ENCODE measurements around the gene ELK4.

GRCh38 chr1:205623646-205624045 lies 8.2 kb downstream of the ELK4 start:
- TF ChIP-seq CTCF (conservative IDR thresholded peaks at IDR 0.05; ENCODE audit: low read depth, low read length) = no peak
- no peak for TF ChIP-seq USF2 (IDR thresholded peaks at IDR 0.05; ENCODE audit: low read depth, low read length)
- no peak for TF ChIP-seq RCOR1 (IDR thresholded peaks at IDR 0.05; ENCODE audit: insufficient replicate concordance, low read length)
- no peak for TF ChIP-seq POLR2A (IDR thresholded peaks at IDR 0.05; ENCODE audit: low read depth, low read length)
- TF ChIP-seq MXI1 (IDR thresholded peaks at IDR 0.05; ENCODE audit: borderline replicate concordance, low read depth, low read length) = no peak
- no peak for TF ChIP-seq SMC3 (IDR thresholded peaks at IDR 0.05; ENCODE audit: low read depth, low read length)
- TF ChIP-seq RAD21 (IDR thresholded peaks at IDR 0.05; ENCODE audit: low read length) = no peak
